ENCODE data around the gene SERPINB2.

Gene SERPINB2

DNA sequence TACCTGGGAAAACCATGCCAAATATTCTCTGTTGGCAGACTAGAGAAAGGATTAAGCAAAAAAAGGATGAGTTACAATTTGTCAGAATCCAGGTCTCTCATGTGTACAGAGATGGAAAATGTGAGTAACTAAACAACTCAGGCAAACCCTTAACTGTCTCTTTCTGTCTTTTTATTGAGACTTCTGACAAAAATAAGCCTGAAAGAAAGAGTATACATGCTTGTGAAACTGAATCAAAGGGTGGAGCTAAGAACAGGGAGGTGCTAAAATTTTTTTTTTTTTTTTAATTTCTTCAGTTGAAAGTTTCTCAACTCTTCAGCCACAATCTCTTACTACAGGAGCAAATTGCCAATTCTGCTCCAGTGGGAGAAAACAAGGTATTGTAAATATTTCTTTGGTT lies 20.2 kb downstream of the SERPINB2 start, which contains the start of gene SERPINB10:
SERPINB10 (plus strand) TSS at position 295 of the 400 bp plus-strand sequence. CDS start 7,553 bp downstream, outside the sequence.
- Mint-ChIP-seq H3K27ac (peak within 1 kb of the TSS; percentile 36), H3K9me3 (peaks cover 9% of the 10 kb centered on the region), H3K27me3 (ENCODE audit: low read depth, poor library complexity) (peaks cover 3% of the 10 kb centered on the region), H3K4me3 (no peak within 1 kb of the TSS), H3K4me1 (peaks cover 30% of the 10 kb centered on the region), H3K36me3 (ENCODE audit: low read depth) (no peaks in the 10 kb centered on the region)
- TF ChIP-seq, protein P1, sequence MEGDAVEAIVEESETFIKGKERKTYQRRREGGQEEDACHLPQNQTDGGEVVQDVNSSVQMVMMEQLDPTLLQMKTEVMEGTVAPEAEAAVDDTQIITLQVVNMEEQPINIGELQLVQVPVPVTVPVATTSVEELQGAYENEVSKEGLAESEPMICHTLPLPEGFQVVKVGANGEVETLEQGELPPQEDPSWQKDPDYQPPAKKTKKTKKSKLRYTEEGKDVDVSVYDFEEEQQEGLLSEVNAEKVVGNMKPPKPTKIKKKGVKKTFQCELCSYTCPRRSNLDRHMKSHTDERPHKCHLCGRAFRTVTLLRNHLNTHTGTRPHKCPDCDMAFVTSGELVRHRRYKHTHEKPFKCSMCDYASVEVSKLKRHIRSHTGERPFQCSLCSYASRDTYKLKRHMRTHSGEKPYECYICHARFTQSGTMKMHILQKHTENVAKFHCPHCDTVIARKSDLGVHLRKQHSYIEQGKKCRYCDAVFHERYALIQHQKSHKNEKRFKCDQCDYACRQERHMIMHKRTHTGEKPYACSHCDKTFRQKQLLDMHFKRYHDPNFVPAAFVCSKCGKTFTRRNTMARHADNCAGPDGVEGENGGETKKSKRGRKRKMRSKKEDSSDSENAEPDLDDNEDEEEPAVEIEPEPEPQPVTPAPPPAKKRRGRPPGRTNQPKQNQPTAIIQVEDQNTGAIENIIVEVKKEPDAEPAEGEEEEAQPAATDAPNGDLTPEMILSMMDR (IDR thresholded peaks at IDR 0.05), result no peak
- no peak for DNase-seq

DNA sequence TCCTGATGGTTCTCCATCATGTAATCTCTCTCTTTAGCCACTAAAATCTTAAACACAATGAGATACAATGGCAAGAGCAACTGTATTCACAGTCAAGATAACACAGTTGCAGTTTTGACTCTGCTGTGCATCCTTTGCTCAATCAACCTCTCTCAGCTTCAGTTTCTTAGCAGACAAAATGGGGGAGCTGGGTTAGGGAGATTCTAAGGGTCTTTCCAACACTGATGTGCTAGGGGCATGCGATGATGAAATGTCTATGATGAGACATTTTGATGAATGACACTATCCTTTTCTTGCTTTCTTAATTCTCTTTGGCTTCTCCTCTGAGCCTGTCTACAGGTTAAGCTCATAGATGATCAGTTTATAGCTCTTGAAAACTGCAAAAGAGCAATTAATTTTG lies 21.4 kb downstream of the SERPINB2 start:
- TF ChIP-seq, protein P1 (IDR thresholded peaks at IDR 0.05), result no peak
- Mint-ChIP-seq H3K27ac (no peak overlapping the region), H3K36me3 (ENCODE audit: low read depth) (no peaks in the 10 kb centered on the region), H3K9me3 (peaks cover 9% of the 10 kb centered on the region), H3K4me3 (no peak overlapping the region), H3K4me1 (peaks cover 29% of the 10 kb centered on the region), H3K27me3 (ENCODE audit: low read depth, poor library complexity) (peaks cover 3% of the 10 kb centered on the region)
- no peak for DNase-seq

DNA sequence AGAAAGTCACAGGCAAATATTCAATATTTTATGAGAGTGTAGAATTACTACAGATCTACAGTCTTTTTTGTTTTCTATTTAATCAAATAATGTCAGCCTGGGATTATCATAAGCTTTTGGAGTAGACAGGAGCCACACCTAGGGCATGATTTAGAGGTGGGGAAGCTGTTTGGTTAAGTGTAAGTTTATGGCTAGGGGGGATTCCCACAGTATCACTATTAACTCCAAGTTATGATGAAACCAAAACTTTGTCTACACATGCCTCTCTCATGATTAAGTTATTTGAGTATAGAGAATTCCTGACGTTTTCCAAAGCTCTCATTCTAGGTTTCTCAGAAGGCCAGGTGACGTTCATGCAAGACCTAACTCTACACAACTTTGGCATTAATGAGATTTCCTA lies 22.4 kb downstream of the SERPINB2 start:
- peaks cover 9% of the 10 kb centered on the region for H3K9me3 Mint-ChIP-seq
- no peak overlapping the region for H3K27ac Mint-ChIP-seq
- peaks cover 3% of the 10 kb centered on the region for H3K27me3 Mint-ChIP-seq (ENCODE audit: low read depth, poor library complexity)
- no peak for DNase-seq
- TF ChIP-seq, protein P1 (IDR thresholded peaks at IDR 0.05), result no peak
- no peak overlapping the region for H3K4me3 Mint-ChIP-seq
- no peaks in the 10 kb centered on the region for H3K36me3 Mint-ChIP-seq (ENCODE audit: low read depth)
- H3K4me1 Mint-ChIP-seq, result peaks cover 25% of the 10 kb centered on the region

DNA sequence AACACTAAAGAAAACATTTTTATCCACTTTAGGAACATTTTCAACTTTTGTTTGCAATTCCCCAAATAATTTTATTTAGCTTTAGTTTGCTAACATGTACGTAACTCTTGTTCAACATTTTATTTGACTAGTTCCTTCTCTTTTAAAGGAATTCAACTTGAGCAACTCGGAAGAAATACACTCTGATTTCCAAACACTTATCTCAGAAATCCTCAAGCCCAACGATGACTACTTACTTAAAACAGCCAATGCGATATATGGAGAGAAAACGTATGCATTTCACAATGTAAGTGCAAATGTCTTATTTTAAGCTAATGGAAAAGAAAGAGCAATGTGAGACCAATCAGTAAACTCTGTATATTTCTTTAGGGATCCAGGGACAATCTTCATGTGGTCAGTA lies 30.3 kb downstream of the SERPINB2 start:
- DNase-seq, result no peak
- no peaks in the 10 kb centered on the region for H3K9me3 Mint-ChIP-seq
- no peaks in the 10 kb centered on the region for H3K4me1 Mint-ChIP-seq
- no peak overlapping the region for H3K4me3 Mint-ChIP-seq
- H3K27me3 Mint-ChIP-seq (ENCODE audit: low read depth, poor library complexity), result peaks cover 7% of the 10 kb centered on the region
- TF ChIP-seq, protein P1 (IDR thresholded peaks at IDR 0.05), result no peak
- no peak overlapping the region for H3K27ac Mint-ChIP-seq
- no peaks in the 10 kb centered on the region for H3K36me3 Mint-ChIP-seq (ENCODE audit: low read depth)

DNA sequence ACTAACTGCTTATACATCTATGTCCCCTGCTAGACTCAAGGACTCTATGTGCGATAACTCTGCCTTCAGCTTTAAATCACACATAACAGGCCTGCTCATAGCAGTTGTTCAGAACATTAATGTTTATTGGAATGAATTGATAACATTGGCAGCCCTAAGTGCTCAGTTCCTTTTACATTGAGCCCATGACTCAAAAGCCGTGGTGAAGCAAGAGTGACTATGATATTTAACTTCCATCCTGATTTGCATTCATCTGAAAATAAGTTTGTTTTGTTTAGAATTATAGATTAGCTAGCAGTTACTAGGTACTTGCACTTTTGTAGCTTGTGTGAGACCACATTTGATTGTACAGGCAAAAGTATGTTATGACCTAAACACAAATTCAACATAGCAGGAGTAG lies 34.5 kb downstream of the SERPINB2 start:
- H3K27me3 Mint-ChIP-seq (ENCODE audit: low read depth, poor library complexity), result peaks cover 7% of the 10 kb centered on the region
- no peak for DNase-seq
- H3K36me3 Mint-ChIP-seq (ENCODE audit: low read depth), result no peaks in the 10 kb centered on the region
- TF ChIP-seq, protein P1 (IDR thresholded peaks at IDR 0.05), result no peak
- no peaks in the 10 kb centered on the region for H3K4me1 Mint-ChIP-seq
- H3K9me3 Mint-ChIP-seq, result no peaks in the 10 kb centered on the region
- no peak overlapping the region for H3K4me3 Mint-ChIP-seq
- no peak overlapping the region for H3K27ac Mint-ChIP-seq

GRCh38 chr18:63924551-63924950 lies 37.0 kb downstream of the SERPINB2 start:
- no peaks in the 10 kb centered on the region for H3K9me3 Mint-ChIP-seq
- TF ChIP-seq, protein P1 (IDR thresholded peaks at IDR 0.05), result no peak
- H3K4me1 Mint-ChIP-seq, result no peaks in the 10 kb centered on the region
- H3K27ac Mint-ChIP-seq, result no peak overlapping the region
- DNase-seq, result no peak
- H3K4me3 Mint-ChIP-seq, result no peak overlapping the region
- H3K36me3 Mint-ChIP-seq (ENCODE audit: low read depth), result no peaks in the 10 kb centered on the region
- peaks cover 4% of the 10 kb centered on the region for H3K27me3 Mint-ChIP-seq (ENCODE audit: low read depth, poor library complexity)
